Tongue (tissue), 2 donors: ENCODE measurements around the gene WHAMM. TPM values are rescaled to one million over a fixed set of nuclear protein-coding genes. Genes with fewer than 3 reads are reported as not detected.

Experiments
- DNase-seq: peaks from one replicate; pipeline ENCODE4 v3.0.0-alpha.2; 2015
- total RNA-seq: library from RNA; depleted of rRNA; stranded (reverse); fragments of >200 nt; gene quantifications from one replicate; pipeline ENCODE4 v1.2.3, GENCODE V29; 2014

WHAMM gene
- total RNA-seq, 1 donor from 2014 or later, result 14.8 TPM

GRCh38 chr15:82870727-82871320, 61.4 kb downstream of the WHAMM start:
- no peak for DNase-seq

DNA sequence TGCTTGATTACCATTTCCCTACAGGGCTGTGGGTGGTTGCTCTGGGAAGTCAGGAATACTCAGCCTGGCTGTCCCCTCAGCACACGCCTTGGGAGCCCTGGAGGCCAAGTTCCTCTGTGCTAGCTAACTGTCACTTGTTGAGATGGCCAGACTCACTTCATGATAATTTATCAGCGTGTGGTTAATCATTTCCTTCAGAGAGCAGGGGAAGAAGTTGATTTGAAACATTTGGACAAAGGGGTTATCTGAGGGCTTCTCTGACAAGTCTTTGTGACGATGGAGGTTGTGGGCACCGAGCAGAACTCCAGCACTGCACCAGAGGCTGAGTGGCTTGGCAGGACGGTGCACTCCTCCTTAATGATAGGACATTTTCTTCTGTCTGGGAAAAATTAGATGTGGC, 61.9 kb downstream of the WHAMM start:
- DNase-seq, result no peak

- DNase-seq, result no peak
These were observed 62.5 kb downstream of the WHAMM start for GRCh38 chr15:82871832-82872484.

DNA sequence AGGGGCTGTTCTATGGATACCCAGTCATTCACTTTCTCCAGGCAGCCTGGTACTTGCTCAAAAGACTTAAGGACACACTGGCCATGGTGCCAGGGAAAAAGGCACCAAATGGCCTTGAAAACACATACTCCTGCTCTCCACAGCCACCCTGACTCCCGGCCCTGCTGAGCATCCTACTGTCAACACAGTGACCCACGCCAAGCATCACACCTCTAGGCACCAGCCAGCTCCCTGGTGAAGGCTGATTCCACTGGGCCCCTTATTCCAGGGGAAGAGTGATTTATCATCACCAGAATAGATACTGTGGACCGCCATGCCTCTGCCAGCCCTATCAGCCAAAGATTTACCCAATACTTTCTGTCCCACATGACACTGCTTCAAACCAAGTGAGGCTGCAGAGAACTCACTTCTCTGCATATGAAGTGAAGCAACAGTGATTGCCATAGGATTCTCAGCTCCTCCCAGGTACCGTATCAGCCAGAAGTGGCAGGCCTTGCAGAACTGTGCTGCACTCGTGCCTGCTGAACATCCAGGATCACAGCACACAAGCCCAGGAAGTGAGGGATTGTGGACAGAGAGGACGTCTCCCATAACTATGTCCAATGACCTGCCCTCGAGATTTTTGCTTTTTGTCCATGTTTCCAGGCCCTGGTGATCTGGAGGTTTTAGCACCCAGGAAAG, 63.7 kb downstream of the WHAMM start:
- no peak for DNase-seq

DNA sequence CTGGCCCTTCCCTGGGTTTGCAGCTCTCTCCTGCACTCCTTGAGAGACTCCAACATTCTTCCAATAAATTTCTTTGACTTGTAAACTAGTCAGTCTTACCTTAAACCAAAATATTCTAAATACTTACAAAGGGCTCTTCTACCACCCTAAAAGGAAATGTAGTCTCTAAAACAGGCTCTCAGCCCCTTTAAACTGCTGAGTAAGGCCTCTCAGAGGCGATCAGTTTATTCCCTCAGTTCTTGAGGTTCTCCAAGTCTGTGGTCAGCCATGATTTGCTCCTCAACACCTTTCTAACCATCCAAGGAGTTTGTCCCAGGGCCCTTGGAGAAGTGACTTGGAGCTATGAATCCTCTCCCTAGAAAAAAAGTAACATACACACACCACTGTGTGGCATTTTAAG, 64.8 kb downstream of the WHAMM start:
- no peak for DNase-seq

- DNase-seq, result no peak
These were observed 65.5 kb downstream of the WHAMM start for GRCh38 chr15:82874961-82875360.

DNA sequence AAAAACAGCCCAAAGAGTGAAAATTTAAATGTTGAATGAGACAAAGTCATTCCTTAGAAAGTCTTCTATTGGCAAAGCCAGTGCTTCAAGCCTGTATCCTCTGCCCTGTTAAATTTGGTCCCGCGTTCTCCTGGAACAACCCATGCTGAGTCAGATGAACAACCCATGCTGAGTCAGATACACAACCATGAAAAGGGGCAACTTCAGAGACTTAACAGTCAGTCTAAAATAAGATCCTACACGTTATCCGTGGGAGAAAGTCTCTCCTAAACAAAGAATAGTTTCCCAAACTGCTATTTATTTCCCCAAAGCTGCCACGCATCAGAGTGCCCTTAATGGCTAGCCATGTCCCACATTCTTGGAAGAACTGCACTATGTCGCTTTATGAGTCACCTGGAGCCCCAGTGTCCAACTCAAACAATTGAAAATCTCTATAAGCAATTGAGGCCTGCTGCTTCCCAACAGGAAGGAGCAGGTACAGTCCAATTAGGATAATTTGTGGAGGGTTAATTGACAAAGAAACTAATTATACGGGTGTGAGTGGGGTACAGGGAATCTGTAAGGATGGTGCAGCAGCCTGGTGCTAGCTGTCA, 66.1 kb downstream of the WHAMM start:
- DNase-seq, result no peak

DNA sequence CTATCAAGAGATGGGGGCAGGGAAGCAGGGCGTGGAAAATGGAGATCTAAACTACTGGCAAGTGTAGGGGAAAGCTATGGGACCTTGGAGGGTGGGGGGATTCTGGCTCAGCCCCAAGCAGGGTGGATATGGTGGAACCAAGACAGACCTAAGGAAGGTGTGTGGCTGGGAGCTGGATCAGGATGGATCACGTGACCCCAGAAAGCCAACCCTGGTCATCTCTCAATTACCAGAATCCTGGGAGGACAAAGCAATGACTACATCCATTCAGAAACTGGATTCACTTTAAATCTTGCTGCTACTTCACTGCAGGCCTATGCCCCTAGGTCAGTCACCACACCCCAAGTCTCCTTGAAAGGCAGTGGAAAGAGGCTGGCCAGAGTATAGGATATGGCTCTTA, 68.4 kb downstream of the WHAMM start:
- DNase-seq, result no peak

- no peak for DNase-seq
These were observed 68.9 kb downstream of the WHAMM start for GRCh38 chr15:82878325-82878724.

GRCh38 chr15:82880704-82881103, 71.3 kb downstream of the WHAMM start:
- no peak for DNase-seq

GRCh38 chr15:82881747-82882146, 72.3 kb downstream of the WHAMM start:
- no peak for DNase-seq

DNA sequence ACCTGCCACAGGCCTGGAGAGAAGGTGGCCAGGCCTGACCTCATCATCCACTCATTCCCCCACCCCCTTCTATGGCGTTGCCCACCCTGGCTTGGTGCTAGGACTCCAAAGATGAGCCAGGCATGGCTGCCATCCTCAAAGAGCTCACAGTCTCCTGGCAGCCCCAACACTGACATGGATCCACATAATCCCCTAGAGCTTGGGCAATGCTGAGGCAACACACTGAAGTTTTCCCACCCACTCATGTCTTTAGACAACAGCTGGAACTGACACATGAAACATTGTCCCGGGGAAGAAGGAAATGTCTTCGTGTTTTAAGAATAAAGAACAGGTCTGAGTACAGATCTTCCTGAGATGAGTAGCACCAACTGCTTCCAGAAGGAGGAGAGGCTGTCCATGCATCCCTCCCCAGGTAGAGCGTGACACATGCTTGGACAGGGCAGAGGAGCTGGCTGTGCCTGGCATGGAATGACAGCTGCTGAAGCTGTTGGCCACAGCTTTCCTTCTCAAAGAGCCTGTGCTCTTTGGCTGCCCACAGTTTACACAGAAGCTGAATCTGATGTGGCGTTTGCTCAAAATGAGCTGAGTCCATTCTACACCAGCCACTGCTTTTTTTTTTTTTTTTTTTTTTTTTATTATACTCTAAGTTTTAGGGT, 73.0 kb downstream of the WHAMM start:
- DNase-seq, result peak; percentile 26

Other genes starting within 250 kb of the WHAMM start
- 1.1 TPM for gene CPEB1, start 162.3 kb upstream of the WHAMM start, total RNA-seq
- gene AP3B2, start 99.8 kb upstream of the WHAMM start, total RNA-seq, result 1.3 TPM
- 58.6 TPM for gene FSD2, start 3.6 kb upstream of the WHAMM start, total RNA-seq
- 38.4 TPM for gene HOMER2, start 143.1 kb downstream of the WHAMM start, total RNA-seq
- 31.9 TPM for gene RAMAC, start 176.6 kb downstream of the WHAMM start, total RNA-seq
- 16.3 TPM for gene C15orf40, start 202.0 kb downstream of the WHAMM start, total RNA-seq